GM03348 (cell line): Measurements from ENCODE around the gene DNAH11.
A peak's percentile ranks its signal among the peaks of the same experiment; 100 is the strongest.
"Not testable (repeated sequence)": the region's sequence is repeated elsewhere in the genome, so short reads cannot be mapped to it uniquely, and the experiment has no call there.

Experiments used
- DNase-seq: peaks from one replicate; pipeline ENCODE4 v3.0.0; 2012; ENCODE audit warnings: low spot score

The DNAH11 gene

GRCh38 chr7:21771906-21772610 is 229.2 kb downstream of the DNAH11 start:
- no peak for DNase-seq

GRCh38 chr7:21773326-21773725 is 230.5 kb downstream of the DNAH11 start:
- no peak for DNase-seq

GRCh38 chr7:21777921-21778320 is 235.1 kb downstream of the DNAH11 start:
- DNase-seq = no peak

- no peak for DNase-seq
Measured at GRCh38 chr7:21778953-21779352, 236.1 kb downstream of the DNAH11 start.

GRCh38 chr7:21782996-21783395 is 240.2 kb downstream of the DNAH11 start:
- DNase-seq = no peak

GRCh38 chr7:21784989-21785388 is 242.2 kb downstream of the DNAH11 start:
- no peak for DNase-seq

- DNase-seq = no peak
Measured at GRCh38 chr7:21805791-21806190, 263.0 kb downstream of the DNAH11 start.

- DNase-seq = no peak
Measured at GRCh38 chr7:21806388-21806787, 263.5 kb downstream of the DNAH11 start.

- DNase-seq = no peak
Measured at GRCh38 chr7:21819048-21819447, 276.2 kb downstream of the DNAH11 start.

GRCh38 chr7:21828841-21829240 is 286.0 kb downstream of the DNAH11 start:
- no peak for DNase-seq

GRCh38 chr7:21829731-21830130 is 286.9 kb downstream of the DNAH11 start:
- no peak for DNase-seq

- DNase-seq = no peak
Measured at GRCh38 chr7:21844742-21845141, 301.9 kb downstream of the DNAH11 start.

- DNase-seq = no peak
Measured at GRCh38 chr7:21850531-21851285, 307.9 kb downstream of the DNAH11 start.

- no peak for DNase-seq
Measured at GRCh38 chr7:21851559-21851967, 308.7 kb downstream of the DNAH11 start.

GRCh38 chr7:21865631-21866204 is 322.9 kb downstream of the DNAH11 start:
- DNase-seq = not testable (repeated sequence)

- DNase-seq = no peak
Measured at GRCh38 chr7:21866731-21867130, 323.9 kb downstream of the DNAH11 start.

- no peak for DNase-seq
Measured at GRCh38 chr7:21867226-21867625, 324.4 kb downstream of the DNAH11 start.

- no peak for DNase-seq
Measured at GRCh38 chr7:21867816-21868575, 325.2 kb downstream of the DNAH11 start.

GRCh38 chr7:21868576-21868850 is 325.7 kb downstream of the DNAH11 start:
- DNase-seq = no peak

- peak; percentile 6 for DNase-seq
Measured at GRCh38 chr7:21869785-21870402, 327.1 kb downstream of the DNAH11 start.

- no peak for DNase-seq
Measured at GRCh38 chr7:21883069-21883468, 340.2 kb downstream of the DNAH11 start.

- not testable (repeated sequence) for DNase-seq
Measured at GRCh38 chr7:21883501-21883900, 340.7 kb downstream of the DNAH11 start.
